Aorta (tissue), 5 donors: ENCODE measurements around the gene SNX25. TPM values are rescaled to one million over a fixed set of nuclear protein-coding genes. Genes with fewer than 3 reads are reported as not detected.
"Not testable (repeated sequence)": the region's sequence is repeated elsewhere in the genome, so short reads cannot be mapped to it uniquely, and the experiment has no call there.

Source experiments
- ATAC-seq: fragments of 200-7000 bp; cut with Tn5 transposase; one replicate; pipeline ENCODE4 v1.9.1; 2022; ENCODE audit warnings: moderate library complexity; ENCODE audit not compliant: low FRiP score
- DNase-seq, 2 donors: peaks; one replicate each; pipeline ENCODE4 v3.0.0-alpha.2; 2020
- H3K27ac ChIP-seq, 2 donors: one replicate each; pipeline ENCODE4 v1.5.1; 2013; ENCODE audit warnings: low read length in 2 of 2, mild to moderate bottlenecking in 2 of 2, moderate library complexity in 2 of 2, control low read depth in 1 of 2, inconsistent platforms in 1 of 2, low read depth in 1 of 2
- H3K27me3 ChIP-seq, 2 donors: one replicate each; pipeline ENCODE4 v1.6.1; 2013; ENCODE audit warnings: control low read depth in 1 of 2, low read length in 1 of 2, mild to moderate bottlenecking in 1 of 2, moderate library complexity in 1 of 2; ENCODE audit not compliant: insufficient read depth in 2 of 2, control insufficient read depth in 1 of 2
- H3K36me3 ChIP-seq, 2 donors: one replicate each; pipeline ENCODE4 v1.6.1; 2013; ENCODE audit warnings: control low read depth in 1 of 2, low read length in 1 of 2, mild to moderate bottlenecking in 1 of 2; ENCODE audit not compliant: insufficient read depth in 2 of 2, control insufficient read depth in 1 of 2
- H3K4me1 ChIP-seq, 2 donors: one replicate each; pipeline ENCODE4 v1.6.1; 2013; ENCODE audit warnings: low read length in 2 of 2, control low read depth in 1 of 2, mild to moderate bottlenecking in 1 of 2, moderate library complexity in 1 of 2; ENCODE audit not compliant: insufficient read depth in 2 of 2, control insufficient read depth in 1 of 2
- H3K4me3 ChIP-seq, 2 donors: one replicate each; pipeline ENCODE4 v1.5.1; 2013; ENCODE audit warnings: low read length in 2 of 2, control low read depth in 1 of 2, mild to moderate bottlenecking in 1 of 2
- H3K9me3 ChIP-seq: one replicate; pipeline ENCODE4 v1.6.1; 2013; ENCODE audit warnings: mild to moderate bottlenecking, low read length; ENCODE audit not compliant: control insufficient read depth
- WGBS, 2 donors: extraction: QIAGEN DNeasy Blood & Tissue Kit; methylation state at CpG; one replicate each; pipeline ENCODE4 v1.1.7; 2013; 5-methylcytosine and 5-hydroxymethylcytosine counted together
- intact Hi-C, 2 donors: fragments of 100-400 bp; cut with DNase I; formaldehyde crosslinking; loops; one replicate each; pipeline versions ENCODE4 v1.14.2 to v1.15.0; 2022
- polyA plus RNA-seq, 2 donors: library from polyadenylated mRNA; stranded (reverse); fragments of 200-250 nt; gene quantifications; one replicate each; pipeline ENCODE4 v1.2.3, GENCODE V29; 2013
- total RNA-seq, 2 donors: library from RNA; stranded (reverse); fragmentation: NEBNext Ultra II Directional; extraction: Animal tissue kit (Norgen Biotek cat#: 25700); gene quantifications; one replicate each; pipeline ENCODE4 v1.2.1, GENCODE V29; 2021
- donor health status: healthy with polysubstance abuse.
- donor health status: Bipolar disorder and iron deficiency.
- donor health status: DM: no; HTN: no; CAD: no.
- donor health status: DM: no; HTN: no; CAD: no.
- donor health status: DM: yes; HTN: yes; CAD: no.

Gene SNX25
- total and polyA plus RNA-seq, 4 donors: 8.6 to 44.7 (median 24.5) TPM

DNA sequence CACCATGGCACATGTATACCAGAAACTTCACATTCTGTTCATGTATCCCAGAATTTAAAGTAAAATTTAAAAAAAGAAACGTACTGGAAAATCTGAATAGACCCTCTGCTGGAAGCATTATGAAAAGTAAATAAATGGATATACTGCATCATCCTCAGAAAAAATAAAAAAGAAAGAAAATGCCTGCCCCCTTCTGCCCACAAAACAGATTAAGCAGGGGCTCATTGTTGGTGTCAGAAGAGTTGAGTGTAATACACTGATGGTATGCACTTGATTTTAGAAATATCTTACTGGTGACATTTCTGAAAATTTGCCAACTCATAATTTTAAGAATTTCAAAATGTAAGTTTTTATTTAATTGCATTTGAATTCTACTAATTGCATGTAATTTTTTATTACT is 108.5 kb downstream of the SNX25 start:
- H3K36me3 ChIP-seq: no peaks in the 10 kb centered on the region
- no peak for ATAC-seq
- WGBS, 2 donors: 62 to 80% methylated on average over 1 of the region's 1 CpG
- H3K4me3 ChIP-seq: no peak overlapping the region
- no peak overlapping the region for H3K27ac ChIP-seq
- no peaks in the 10 kb centered on the region for H3K9me3 ChIP-seq
- H3K4me1 ChIP-seq: peaks cover 0 to 1% of the 10 kb centered on the region in 2 donors
- DNase-seq: no peak
- no peaks in the 10 kb centered on the region for H3K27me3 ChIP-seq
- intact Hi-C loops: no loop called here

DNA sequence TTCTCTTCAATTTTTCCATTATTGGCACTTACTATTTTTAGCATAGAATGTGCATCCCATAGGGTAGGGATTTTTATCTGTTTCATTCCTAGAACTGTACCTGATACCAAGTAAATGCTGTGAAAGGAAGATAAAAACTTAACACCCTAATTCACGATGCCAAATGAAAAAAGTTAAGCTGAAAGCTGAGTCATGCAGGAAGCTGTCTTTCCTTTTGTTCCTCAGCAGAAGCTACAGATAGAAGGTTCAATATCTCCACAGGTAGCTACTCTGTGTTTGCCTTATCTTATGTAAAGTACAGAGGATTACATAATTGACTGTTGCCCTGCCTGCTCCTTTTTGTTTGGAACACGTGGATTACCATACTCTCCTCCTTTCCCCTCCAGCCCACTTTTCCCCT is 109.3 kb downstream of the SNX25 start:
- intact Hi-C loops: no loop called here

DNA sequence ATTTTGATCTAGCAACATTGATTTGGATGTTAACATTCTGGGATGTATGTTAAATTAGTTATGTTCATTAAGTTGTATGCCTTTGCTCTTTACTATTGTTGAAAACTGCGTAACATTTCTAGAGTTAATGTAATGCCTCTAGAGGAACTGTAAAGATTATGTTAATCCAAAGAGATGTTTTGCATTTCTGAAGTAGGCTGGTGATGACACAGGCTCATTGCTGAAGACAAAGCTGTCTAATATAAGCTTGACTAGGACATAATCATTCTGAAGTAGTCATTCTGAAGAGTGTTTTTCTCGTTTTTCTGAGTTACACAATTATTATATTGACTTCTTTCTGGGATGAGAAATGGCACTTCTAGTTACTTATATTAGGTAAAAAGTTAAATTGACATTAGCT is 113.4 kb downstream of the SNX25 start:
- no peaks in the 10 kb centered on the region for H3K4me1 ChIP-seq
- no peak overlapping the region for H3K4me3 ChIP-seq
- intact Hi-C loops: no loop called here
- no peak for ATAC-seq
- H3K27me3 ChIP-seq: no peaks in the 10 kb centered on the region
- no peaks in the 10 kb centered on the region for H3K9me3 ChIP-seq
- no peak for DNase-seq
- no peak overlapping the region for H3K27ac ChIP-seq
- WGBS, 2 donors: 85 to 89% methylated on average over 2 of the region's 2 CpGs
- no peaks in the 10 kb centered on the region for H3K36me3 ChIP-seq

More for the DNA sequence above, 109.3 kb downstream of the SNX25 start:
- H3K27ac ChIP-seq: no peak overlapping the region
- H3K9me3 ChIP-seq: no peaks in the 10 kb centered on the region
- no peak overlapping the region for H3K4me3 ChIP-seq
- no peaks in the 10 kb centered on the region for H3K36me3 ChIP-seq
- H3K4me1 ChIP-seq: peaks cover 0 to 1% of the 10 kb centered on the region in 2 donors
- H3K27me3 ChIP-seq: no peaks in the 10 kb centered on the region
- ATAC-seq (no peak), DNase-seq (no peak)
- WGBS, 2 donors: 29 to 30% methylated on average over 2 of the region's 2 CpGs

DNA sequence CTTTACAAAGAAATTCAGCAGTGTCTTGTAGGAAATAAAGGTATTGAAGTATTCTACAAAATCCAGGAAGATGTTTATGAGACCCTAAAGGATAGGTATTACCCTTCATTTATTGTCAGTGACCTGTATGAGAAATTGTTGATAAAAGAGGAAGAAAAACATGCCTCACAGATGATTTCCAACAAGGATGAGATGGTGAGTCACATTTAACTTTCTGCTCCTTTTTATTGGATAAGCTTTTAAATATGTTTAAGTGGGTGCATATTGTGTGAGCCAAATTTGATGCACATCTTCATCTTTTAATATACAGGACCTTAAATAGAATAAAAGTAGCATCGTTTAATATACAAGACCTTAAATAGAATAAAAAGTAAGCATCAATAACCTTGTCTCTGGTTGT is 114.2 kb downstream of the SNX25 start:
- Histone ChIP-seq H3K9me3 (no peaks in the 10 kb centered on the region), H3K4me1 (no peaks in the 10 kb centered on the region), H3K27ac (no peak overlapping the region), H3K4me3 (no peak overlapping the region), H3K27me3 (no peaks in the 10 kb centered on the region), H3K36me3 (no peaks in the 10 kb centered on the region)
- ATAC-seq (no peak), DNase-seq (no peak)
- 93 to 98% methylated on average over 1 of the region's 1 CpG for WGBS, 2 donors
- intact Hi-C loops: no loop called here

DNA sequence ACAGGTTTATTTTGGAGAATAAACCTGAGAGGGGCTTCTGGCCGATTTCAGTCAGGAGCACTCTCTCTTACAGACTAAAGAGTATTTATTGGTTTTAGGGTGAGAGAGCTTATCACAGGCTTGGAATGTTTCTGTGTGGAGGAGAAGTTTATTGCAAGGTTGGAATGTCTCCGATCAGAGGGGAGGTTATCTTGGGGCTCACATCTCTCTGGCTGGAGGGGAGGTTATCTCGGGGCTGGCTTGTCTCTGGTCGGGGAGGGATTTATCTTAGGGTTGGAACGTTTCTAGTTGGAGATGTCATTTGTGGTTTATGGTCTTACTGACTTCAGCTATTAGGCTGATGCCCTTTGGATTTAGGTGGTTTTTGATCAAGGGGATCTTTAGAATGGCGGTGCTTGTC is 115.0 kb downstream of the SNX25 start:
- H3K36me3 ChIP-seq, H3K27me3 ChIP-seq, intact Hi-C loops, H3K9me3 ChIP-seq, DNase-seq, H3K27ac ChIP-seq, H3K4me3 ChIP-seq, ATAC-seq, H3K4me1 ChIP-seq: not testable (repeated sequence)
- 68 to 73% methylated on average over 6 of the region's 6 CpGs for WGBS, 2 donors

DNA sequence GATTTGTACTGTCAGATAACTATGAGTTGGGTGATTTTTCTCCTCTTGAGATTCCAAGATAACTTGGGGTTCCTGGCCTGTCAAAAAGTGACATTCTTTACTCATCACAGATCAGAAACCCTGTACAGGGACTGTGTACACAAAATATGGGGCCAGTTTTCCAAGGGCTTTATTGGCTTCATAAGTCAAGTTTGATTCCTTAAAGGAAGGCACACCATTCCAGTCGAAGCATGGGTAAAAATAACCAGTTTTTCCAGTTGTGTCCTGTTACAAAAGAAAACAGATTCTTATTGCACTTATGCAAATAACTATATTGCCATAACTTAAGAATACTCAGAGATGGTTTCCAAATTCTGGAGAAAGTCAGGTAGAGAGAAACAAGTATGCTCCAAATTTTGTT is 116.3 kb downstream of the SNX25 start:
- H3K36me3 ChIP-seq, DNase-seq, H3K4me3 ChIP-seq, H3K9me3 ChIP-seq, ATAC-seq, H3K4me1 ChIP-seq, intact Hi-C loops, H3K27me3 ChIP-seq, H3K27ac ChIP-seq: not testable (repeated sequence)
- 5 to 14% methylated on average over 1 of the region's 1 CpG for WGBS, 2 donors

DNA sequence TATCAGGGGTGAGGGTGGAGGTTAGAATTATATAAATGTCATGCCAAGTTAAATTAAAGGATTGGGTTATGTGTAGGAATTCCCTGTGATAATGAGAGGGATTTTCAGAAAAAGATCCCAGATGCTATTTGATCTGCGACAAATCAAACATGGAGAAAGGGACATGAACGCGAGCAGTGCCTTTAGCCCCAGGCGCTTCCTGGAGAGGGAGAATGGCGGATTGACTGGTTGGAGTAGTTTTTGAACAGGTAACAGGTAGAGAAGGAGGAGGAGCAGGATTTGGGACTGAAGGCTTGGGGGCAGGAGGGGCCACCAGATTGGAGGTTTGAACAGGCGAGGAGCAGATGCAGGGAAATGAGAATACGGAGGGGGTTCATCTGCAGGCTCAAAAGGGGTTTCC is 119.2 kb downstream of the SNX25 start:
- no peak for ATAC-seq
- Histone ChIP-seq H3K9me3 (no peaks in the 10 kb centered on the region), H3K27ac (no peak overlapping the region), H3K4me1 (no peaks in the 10 kb centered on the region), H3K4me3 (no peak overlapping the region), H3K27me3 (no peaks in the 10 kb centered on the region), H3K36me3 (peaks cover 0 to 3% of the 10 kb centered on the region in 2 donors)
- no peak for DNase-seq
- WGBS, 2 donors: 85 to 98% methylated on average over 7 of the region's 7 CpGs
- intact Hi-C loops: no loop called here

DNA sequence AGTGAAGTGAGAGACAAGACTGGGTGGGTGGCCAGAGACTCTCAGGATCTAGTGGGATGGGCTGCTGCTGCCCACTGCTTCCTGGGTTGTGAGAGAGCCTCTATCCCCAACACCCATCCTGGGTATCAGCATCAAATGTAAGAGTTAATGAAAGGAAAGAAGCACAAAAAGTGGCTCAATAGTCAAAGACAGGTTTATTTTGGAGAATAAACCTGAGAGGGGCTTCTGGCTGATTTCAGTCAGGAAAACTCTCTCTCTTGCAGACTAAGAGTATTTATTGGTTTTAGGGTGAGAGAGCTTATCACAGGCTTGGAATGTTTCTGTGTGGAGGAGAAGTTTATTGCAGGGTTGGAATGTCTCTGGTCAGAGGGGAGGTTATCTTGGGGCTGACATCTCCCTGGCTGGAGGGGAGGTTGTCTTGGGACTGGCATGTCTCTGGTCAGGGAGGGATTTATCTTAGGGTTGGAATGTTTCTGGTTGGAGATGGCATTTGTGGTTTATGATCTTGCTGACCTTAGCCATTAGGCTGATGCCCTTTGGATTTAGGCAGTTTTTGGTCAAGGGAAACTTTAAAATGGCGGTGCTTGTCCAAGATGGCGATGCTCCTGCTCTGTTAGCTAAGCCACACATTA is 120.6 kb downstream of the SNX25 start:
- WGBS, 2 donors: 97 to 100% methylated on average over 2 of the region's 2 CpGs
- DNase-seq, H3K4me1 ChIP-seq, H3K9me3 ChIP-seq, ATAC-seq, H3K27me3 ChIP-seq, H3K36me3 ChIP-seq, H3K4me3 ChIP-seq, H3K27ac ChIP-seq, intact Hi-C loops: not testable (repeated sequence)

DNA sequence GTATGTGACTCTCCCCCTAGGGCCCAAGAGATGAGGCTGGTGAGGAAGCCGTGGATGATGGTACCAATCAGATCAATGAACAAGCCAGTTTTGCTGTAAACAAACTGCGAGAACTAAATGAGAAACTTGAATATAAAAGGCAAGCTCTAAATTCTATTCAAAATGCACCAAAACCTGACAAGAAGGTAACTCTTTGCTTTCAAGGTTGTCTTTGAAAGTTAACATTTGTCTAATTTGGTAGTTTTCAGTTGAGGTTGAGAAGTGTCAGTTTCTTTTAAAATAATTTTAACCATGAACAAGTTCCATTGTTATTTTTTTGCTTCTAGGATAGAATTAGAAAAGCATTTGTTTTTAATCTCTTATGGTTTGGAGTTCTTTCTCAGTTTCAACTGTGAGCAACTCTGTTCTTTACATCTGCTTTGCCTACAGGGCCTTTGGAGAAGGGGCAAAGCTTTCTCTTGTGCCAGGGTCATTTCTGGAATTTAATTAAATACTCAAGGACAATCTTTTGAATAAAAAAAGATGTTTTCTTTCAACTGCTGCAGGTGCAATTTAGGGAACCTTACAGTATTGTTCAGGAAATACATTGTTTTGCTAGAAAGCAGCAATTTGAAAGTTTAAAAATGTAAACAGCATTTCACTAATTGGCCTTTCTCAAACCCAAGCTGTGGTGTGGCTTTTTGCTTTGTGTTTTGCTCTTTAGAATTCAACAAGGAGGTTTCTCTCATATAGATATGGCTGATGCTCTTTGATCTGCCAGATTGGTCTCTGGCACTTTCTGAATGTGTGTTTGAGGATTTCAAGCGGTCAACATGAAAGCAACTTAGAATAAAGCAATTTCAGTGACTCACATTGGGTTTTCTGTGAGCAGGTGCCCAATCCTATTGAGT is 123.4 kb downstream of the SNX25 start:
- Histone ChIP-seq H3K9me3 (no peaks in the 10 kb centered on the region), H3K36me3 (peaks cover 0 to 3% of the 10 kb centered on the region in 2 donors), H3K4me1 (peaks cover 0 to 2% of the 10 kb centered on the region in 2 donors), H3K4me3 (no peak overlapping the region), H3K27me3 (no peaks in the 10 kb centered on the region), H3K27ac (peak overlapping the region in 1 of 2 donors; percentile 43)
- WGBS, 2 donors: 91 to 92% methylated on average over 3 of the region's 3 CpGs
- no peak for ATAC-seq
- intact Hi-C loops: no loop called here
- no peak for DNase-seq
